GM20000 (cell line): Measurements from ENCODE around the gene SMARCD3.

Source experiments
- DNase-seq: peaks from one replicate; pipeline ENCODE4 v3.0.0; 2012; ENCODE audit warnings: low spot score
- CTCF ChIP-seq: IDR thresholded peaks from 2 replicates; pipeline ENCODE4 v1.5.1; 2012; ENCODE audit warnings: mild to moderate bottlenecking, control low read depth; ENCODE audit errors: extremely low read depth, missing control alignments

Gene SMARCD3

GRCh38 chr7:151248346-151249033, at the start of gene SMARCD3:
SMARCD3 (minus strand) TSS chr7:151248694; CDS start chr7:151248562, 132 bp downstream.
- DNase-seq: peak; percentile 60
- no peak for TF ChIP-seq CTCF

DNA sequence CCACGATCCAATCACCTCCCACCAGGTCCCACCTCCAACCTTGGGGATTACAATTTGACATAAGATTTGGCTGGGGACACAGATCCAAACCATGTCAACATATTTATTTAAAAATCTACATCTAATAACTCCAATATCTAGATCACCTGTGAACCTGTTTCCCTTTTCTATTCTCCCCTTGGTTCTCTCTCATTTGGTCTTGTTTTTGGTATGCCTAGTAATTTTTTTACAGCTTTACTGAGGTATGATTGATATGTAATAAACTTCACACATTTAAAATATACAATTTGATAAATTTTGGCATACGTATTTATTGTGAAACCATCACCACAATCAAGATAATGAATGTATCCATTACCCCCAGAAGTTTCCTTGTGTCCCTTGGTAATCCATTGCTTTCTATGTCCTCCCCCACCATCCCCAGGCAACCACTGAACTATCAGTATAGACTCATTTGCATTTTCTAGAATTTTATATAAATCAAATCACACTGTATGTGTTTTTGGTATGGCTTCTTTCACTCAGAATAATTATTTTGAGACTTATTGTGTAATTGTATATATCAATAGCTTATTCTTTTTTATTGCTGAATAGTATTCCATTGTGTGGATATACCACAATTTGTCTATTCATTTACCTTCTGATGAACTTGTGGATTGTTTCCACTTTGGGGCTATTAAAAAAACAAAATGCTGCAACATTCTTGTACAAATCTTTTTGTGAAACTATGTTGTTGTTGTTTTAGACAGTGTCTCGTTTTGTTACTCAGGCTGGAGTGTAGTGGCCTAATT, 47.9 kb upstream of the SMARCD3 start:
- TF ChIP-seq CTCF: no peak
- no peak for DNase-seq

DNA sequence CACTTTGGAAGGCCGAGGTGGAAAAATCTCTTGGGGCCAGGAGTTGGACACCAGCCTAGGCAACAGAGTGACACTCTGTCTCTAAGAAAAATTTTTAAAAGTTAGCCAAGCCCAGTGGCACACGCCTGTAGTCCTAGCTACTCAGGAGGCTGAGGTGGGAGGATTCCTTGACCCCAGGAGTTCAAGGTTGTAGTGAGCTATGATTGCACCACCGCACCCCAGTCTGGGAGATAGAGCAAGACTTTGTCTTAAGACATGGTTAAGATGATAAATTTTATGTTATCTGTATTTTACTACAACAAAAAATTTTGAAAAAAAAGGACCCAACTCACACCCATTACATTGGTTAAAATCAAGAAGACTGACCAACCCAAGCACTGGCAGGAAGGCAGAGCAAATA, 44.4 kb upstream of the SMARCD3 start:
- no peak for TF ChIP-seq CTCF
- no peak for DNase-seq

DNA sequence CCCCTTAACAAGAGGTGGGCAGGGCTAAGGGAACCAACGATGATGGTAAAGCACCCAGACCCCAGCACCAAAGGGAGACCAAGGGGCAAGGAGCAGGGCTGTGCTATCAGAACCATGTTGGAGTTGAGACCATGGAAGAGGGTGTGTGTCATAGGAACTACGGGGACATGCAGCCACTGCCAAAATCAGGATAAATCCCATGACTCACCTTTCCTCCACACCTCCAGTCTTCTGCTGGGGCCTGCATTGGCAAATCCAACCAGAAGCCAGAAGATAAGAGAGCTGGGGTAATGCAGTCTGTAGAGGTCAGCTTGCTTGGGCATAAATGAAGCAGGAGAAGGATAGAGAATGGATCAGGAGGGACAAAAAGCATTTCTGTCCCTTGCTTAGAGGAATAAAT, 42.7 kb upstream of the SMARCD3 start:
- DNase-seq: no peak
- TF ChIP-seq CTCF: no peak

- no peak for TF ChIP-seq CTCF
- DNase-seq: no peak
Observed at GRCh38 chr7:151290355-151290760, 41.9 kb upstream of the SMARCD3 start.

- DNase-seq: no peak
- TF ChIP-seq CTCF: no peak
Observed at GRCh38 chr7:151289891-151290290, 41.4 kb upstream of the SMARCD3 start.

- DNase-seq: no peak
- no peak for TF ChIP-seq CTCF
Observed at GRCh38 chr7:151286148-151286547, 37.7 kb upstream of the SMARCD3 start.
